ENCODE data around the gene NHLH2. TPM values are rescaled to one million over a fixed set of nuclear protein-coding genes. Genes with fewer than 3 reads are reported as not detected.

NHLH2 gene
- polyA plus RNA-seq, 1 of the 3 experiments (the other 2 are of a cell fraction) = not detected

DNA sequence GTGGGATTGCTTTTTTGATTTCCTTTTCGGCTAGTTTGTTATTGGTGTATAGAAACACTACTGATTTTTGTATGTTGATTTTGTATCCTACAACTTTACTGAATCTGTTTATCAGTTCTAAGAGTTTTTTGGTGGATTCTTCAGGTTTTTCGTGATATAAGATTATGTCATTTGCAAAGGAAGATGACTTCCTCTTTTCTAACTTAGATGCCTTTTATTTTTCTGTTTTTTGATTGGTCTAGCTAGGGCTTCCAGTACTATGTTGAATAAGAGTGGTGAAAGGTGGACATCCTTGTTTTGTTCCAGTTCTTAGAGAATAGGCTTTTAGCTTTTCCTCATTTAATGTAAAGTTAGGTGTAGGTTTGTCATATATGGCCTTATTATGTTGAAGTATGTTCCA lies 13.1 kb upstream of the NHLH2 start:
- CTCF ChIA-PET = no interaction called here
- POLR2A ChIA-PET = no interaction called here
- no peak overlapping the region for H3K27ac ChIP-seq (ENCODE audit: low read depth in 2 of 2, low read length in 1 of 2)
- no peak overlapping the region for H2AFZ ChIP-seq (ENCODE audit: low read depth)
- H3K36me3 ChIP-seq (replicated peaks in 1 of 2; ENCODE audit: control insufficient read depth in 1 of 2, insufficient read depth in 2 of 2, low read length in 1 of 2) = no peaks in the 10 kb centered on the region
- H3K4me2 ChIP-seq = no peak overlapping the region
- TF ChIP-seq, protein P1, sequence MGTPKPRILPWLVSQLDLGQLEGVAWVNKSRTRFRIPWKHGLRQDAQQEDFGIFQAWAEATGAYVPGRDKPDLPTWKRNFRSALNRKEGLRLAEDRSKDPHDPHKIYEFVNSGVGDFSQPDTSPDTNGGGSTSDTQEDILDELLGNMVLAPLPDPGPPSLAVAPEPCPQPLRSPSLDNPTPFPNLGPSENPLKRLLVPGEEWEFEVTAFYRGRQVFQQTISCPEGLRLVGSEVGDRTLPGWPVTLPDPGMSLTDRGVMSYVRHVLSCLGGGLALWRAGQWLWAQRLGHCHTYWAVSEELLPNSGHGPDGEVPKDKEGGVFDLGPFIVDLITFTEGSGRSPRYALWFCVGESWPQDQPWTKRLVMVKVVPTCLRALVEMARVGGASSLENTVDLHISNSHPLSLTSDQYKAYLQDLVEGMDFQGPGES (IDR thresholded peaks at IDR 0.05; ENCODE audit: low read depth, low read length) = no peak
- no peak for TF ChIP-seq FOSL2 (IDR thresholded peaks at IDR 0.05; ENCODE audit: borderline replicate concordance, low read depth)
- TF ChIP-seq ZBTB33 (IDR thresholded peaks at IDR 0.05; ENCODE audit: borderline replicate concordance, low read depth) = no peak
- no peak for TF ChIP-seq CHD2 (IDR thresholded peaks at IDR 0.05; ENCODE audit: low read length, partially characterized antibody)
- TF ChIP-seq TCF12 (IDR thresholded peaks at IDR 0.05) = no peak
- no peak for TF ChIP-seq JUND (IDR thresholded peaks at IDR 0.05)
- TF ChIP-seq, protein P2, sequence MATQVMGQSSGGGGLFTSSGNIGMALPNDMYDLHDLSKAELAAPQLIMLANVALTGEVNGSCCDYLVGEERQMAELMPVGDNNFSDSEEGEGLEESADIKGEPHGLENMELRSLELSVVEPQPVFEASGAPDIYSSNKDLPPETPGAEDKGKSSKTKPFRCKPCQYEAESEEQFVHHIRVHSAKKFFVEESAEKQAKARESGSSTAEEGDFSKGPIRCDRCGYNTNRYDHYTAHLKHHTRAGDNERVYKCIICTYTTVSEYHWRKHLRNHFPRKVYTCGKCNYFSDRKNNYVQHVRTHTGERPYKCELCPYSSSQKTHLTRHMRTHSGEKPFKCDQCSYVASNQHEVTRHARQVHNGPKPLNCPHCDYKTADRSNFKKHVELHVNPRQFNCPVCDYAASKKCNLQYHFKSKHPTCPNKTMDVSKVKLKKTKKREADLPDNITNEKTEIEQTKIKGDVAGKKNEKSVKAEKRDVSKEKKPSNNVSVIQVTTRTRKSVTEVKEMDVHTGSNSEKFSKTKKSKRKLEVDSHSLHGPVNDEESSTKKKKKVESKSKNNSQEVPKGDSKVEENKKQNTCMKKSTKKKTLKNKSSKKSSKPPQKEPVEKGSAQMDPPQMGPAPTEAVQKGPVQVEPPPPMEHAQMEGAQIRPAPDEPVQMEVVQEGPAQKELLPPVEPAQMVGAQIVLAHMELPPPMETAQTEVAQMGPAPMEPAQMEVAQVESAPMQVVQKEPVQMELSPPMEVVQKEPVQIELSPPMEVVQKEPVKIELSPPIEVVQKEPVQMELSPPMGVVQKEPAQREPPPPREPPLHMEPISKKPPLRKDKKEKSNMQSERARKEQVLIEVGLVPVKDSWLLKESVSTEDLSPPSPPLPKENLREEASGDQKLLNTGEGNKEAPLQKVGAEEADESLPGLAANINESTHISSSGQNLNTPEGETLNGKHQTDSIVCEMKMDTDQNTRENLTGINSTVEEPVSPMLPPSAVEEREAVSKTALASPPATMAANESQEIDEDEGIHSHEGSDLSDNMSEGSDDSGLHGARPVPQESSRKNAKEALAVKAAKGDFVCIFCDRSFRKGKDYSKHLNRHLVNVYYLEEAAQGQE (IDR thresholded peaks at IDR 0.05; ENCODE audit: low read depth, low read length) = no peak
- TF ChIP-seq FOXJ3 (CRISPR knock-in tag; IDR thresholded peaks at IDR 0.05) = no peak
- TF ChIP-seq SIN3A (IDR thresholded peaks at IDR 0.05; ENCODE audit: borderline replicate concordance, low read depth, low read length) = no peak
- no peak for TF ChIP-seq FOXM1 (IDR thresholded peaks at IDR 0.05; ENCODE audit: low read depth)
- TF ChIP-seq EP300 (IDR thresholded peaks at IDR 0.05; ENCODE audit: borderline replicate concordance in 1 of 2, low read depth in 1 of 2, low read length in 1 of 2) = no peak
- no peak for TF ChIP-seq POLR2AphosphoS5 (IDR thresholded peaks at IDR 0.05; ENCODE audit: low read depth, low read length)
- TF ChIP-seq NRF1 (IDR thresholded peaks at IDR 0.05; ENCODE audit: low read depth, low read length) = no peak
- no peak for TF ChIP-seq CTCF (IDR thresholded peaks at IDR 0.05)
- TF ChIP-seq, protein P3, sequence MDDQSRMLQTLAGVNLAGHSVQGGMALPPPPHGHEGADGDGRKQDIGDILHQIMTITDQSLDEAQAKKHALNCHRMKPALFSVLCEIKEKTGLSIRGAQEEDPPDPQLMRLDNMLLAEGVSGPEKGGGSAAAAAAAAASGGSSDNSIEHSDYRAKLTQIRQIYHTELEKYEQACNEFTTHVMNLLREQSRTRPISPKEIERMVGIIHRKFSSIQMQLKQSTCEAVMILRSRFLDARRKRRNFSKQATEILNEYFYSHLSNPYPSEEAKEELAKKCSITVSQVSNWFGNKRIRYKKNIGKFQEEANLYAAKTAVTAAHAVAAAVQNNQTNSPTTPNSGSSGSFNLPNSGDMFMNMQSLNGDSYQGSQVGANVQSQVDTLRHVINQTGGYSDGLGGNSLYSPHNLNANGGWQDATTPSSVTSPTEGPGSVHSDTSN (IDR thresholded peaks at IDR 0.05) = no peak
- TF ChIP-seq TEAD4 (IDR thresholded peaks at IDR 0.05; ENCODE audit: borderline replicate concordance, insufficient read depth) = no peak
- TF ChIP-seq MEF2A (IDR thresholded peaks at IDR 0.05; ENCODE audit: borderline replicate concordance, low read depth) = no peak
- no peak for TF ChIP-seq SMC3 (IDR thresholded peaks at IDR 0.05; ENCODE audit: low read depth, low read length)
- no peaks in the 10 kb centered on the region for H3F3A ChIP-seq (replicated peaks; ENCODE audit: insufficient read depth)
- no peaks in the 10 kb centered on the region for H3K79me2 ChIP-seq (ENCODE audit: insufficient read depth)
- H3K27me3 ChIP-seq (ENCODE audit: insufficient read depth) = no peaks in the 10 kb centered on the region
- H4K20me1 ChIP-seq (ENCODE audit: insufficient read depth) = no peaks in the 10 kb centered on the region
- no peak overlapping the region for H3K9ac ChIP-seq
- H3K9me2 ChIP-seq = no peaks in the 10 kb centered on the region
- no peaks in the 10 kb centered on the region for H3K9me3 ChIP-seq
- WGBS (ENCODE audit: low lambda C conversion rate) = 7% methylated on average over 2 of the region's 2 CpGs
- no peak for DNase-seq
- no peaks in the 10 kb centered on the region for H3K4me1 ChIP-seq (ENCODE audit: control insufficient read depth in 1 of 2, insufficient read depth in 2 of 2, low read depth in 1 of 2, low read length in 1 of 2)
- no peak overlapping the region for H3K4me3 ChIP-seq (ENCODE audit: low read depth in 2 of 2, low read length in 1 of 2)
